Dendritic cell treated with granulocyte-macrophage colony-stimulating factor and Interleukin-4, amounts not matched to agents 40 ng/mL and 50 ng/mL, for 4 days (primary cell): ENCODE measurements around the gene PRRX2.

ENCODE experiments used
- H3K27ac Mint-ChIP-seq: one replicate; pipeline ENCODE4 v1.8.0; 2022; ENCODE audit warnings: mild to moderate bottlenecking, mixed read lengths
- H3K27me3 Mint-ChIP-seq: one replicate; pipeline ENCODE4 v1.8.0; 2022; ENCODE audit warnings: mild to moderate bottlenecking, mixed read lengths
- H3K36me3 Mint-ChIP-seq: one replicate; pipeline ENCODE4 v1.8.0; 2022; ENCODE audit warnings: low read depth, mixed read lengths
- H3K4me1 Mint-ChIP-seq: one replicate; pipeline ENCODE4 v1.8.0; 2022; ENCODE audit warnings: low read depth, mixed read lengths
- H3K4me3 Mint-ChIP-seq: one replicate; pipeline ENCODE4 v1.8.0; 2022; ENCODE audit warnings: mild to moderate bottlenecking, moderate library complexity, mixed read lengths
- H3K9me3 Mint-ChIP-seq: one replicate; pipeline ENCODE4 v1.8.0; 2022; ENCODE audit warnings: mixed read lengths
- intact Hi-C: fragments of 100-400 bp; cut with micrococcal nuclease; formaldehyde crosslinking; loops from one replicate; pipeline ENCODE4 v1.15.0; 2022

The PRRX2 gene

DNA sequence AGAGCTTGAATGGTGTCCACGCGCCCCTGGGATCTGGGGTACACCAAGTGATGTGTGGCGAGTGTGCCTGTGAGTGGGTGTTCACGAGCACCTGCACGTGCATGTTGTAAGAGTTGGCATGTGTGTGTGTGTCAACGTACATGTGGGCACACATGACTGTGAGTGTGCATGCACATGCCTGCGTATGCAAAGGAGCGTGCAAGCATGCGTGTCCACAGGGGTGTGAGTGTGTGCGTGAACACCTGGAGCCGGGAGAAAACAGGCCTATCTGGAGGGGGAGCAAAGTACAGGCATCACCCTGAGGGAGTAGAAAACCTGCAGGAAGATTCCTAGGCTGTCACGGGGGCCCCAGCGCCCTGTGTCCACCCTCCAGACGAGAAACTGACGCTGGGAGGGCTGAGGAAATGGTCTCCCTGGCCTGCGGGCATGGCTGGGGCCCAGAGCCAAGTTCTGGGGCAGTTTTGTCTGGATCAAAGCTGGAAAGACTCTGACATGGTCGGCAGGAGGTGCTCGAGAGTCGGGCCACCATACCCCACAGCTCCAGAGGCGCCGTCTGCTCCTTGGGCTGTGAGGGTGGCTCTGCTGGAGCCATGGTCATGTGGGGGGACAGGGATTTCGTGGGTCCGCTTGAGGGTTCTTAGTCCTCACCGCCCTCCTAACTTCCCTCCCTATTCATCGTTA, 55.6 kb downstream of the PRRX2 start:
- intact Hi-C loops = loop anchor here (10.0 kb wide), 1 partner anchor 76 kb away; the partner anchor contains the start of gene ASB6
- no peak overlapping the region for H3K4me3 Mint-ChIP-seq
- peaks cover 7% of the 10 kb centered on the region for H3K4me1 Mint-ChIP-seq
- H3K9me3 Mint-ChIP-seq = no peaks in the 10 kb centered on the region
- no peak overlapping the region for H3K27ac Mint-ChIP-seq
- H3K27me3 Mint-ChIP-seq = peaks cover 27% of the 10 kb centered on the region
- no peaks in the 10 kb centered on the region for H3K36me3 Mint-ChIP-seq

DNA sequence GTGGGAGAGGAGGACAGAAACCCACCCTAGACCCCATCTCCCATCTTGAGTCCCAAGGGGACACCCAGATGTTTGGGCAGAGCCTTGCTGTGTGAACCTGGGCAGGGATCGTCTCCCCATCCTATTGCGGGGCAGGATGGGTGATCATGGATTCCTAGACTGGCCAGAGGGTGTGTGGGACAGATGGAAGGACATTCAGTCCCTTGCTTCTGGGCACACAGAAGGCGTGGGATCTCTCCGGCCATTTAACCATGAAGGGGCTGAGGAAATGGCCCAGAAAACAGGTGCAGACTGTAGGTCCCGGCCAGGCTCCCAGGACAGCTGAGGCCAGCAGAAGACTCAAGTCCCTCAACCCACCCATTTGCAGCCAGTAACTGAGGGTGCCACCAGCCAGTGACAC, 57.5 kb downstream of the PRRX2 start:
- intact Hi-C loops = loop anchor here (10.0 kb wide), 1 partner anchor 78 kb away; the partner anchor contains the start of gene ASB6
- Mint-ChIP-seq H3K27me3 (peaks cover 33% of the 10 kb centered on the region), H3K4me3 (no peak overlapping the region), H3K9me3 (no peaks in the 10 kb centered on the region), H3K36me3 (no peaks in the 10 kb centered on the region), H3K4me1 (peaks cover 11% of the 10 kb centered on the region), H3K27ac (no peak overlapping the region)

DNA sequence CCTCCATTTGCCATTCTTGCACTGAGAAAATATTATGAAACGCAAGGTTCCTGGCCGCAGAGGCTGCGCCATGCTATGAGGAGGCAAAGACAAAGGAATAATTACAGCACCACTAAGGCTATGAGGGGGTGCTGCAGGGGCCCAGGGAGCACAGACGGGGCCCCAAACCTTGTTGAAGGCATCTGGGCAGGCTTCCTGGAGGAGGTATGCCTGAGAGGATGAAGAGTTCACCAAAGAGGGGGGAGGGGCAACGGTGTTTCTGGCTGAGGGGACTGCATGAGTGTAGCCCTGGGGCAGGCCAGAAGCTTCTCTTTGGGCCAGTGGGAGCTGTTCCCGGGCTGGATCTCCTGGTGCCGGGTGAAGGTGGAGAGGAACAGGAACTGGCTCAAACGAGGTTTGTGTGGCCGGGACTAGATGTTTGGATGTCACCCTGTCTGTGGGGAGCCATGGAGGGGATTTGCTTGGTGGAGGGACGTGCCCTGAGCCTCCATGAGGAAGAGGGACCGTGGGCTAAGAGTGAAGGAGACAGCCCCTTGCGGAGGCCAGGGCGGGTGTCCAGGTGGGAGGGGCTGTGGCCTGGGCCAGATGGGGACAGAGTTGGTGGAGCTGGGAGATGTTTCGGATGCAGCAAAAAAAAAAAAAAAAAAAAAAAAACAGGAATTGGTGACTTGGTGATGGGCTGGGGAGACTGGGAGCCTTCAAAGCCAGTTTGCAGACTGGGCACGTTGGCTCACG, 59.2 kb downstream of the PRRX2 start:
- Mint-ChIP-seq H3K36me3 (no peaks in the 10 kb centered on the region), H3K27me3 (peaks cover 37% of the 10 kb centered on the region), H3K4me1 (peaks cover 11% of the 10 kb centered on the region), H3K27ac (peak overlapping the region; percentile 10), H3K9me3 (no peaks in the 10 kb centered on the region), H3K4me3 (no peak overlapping the region)
- intact Hi-C loops = loop anchor here (10.0 kb wide), 1 partner anchor 80 kb away; the partner anchor contains the start of gene ASB6

DNA sequence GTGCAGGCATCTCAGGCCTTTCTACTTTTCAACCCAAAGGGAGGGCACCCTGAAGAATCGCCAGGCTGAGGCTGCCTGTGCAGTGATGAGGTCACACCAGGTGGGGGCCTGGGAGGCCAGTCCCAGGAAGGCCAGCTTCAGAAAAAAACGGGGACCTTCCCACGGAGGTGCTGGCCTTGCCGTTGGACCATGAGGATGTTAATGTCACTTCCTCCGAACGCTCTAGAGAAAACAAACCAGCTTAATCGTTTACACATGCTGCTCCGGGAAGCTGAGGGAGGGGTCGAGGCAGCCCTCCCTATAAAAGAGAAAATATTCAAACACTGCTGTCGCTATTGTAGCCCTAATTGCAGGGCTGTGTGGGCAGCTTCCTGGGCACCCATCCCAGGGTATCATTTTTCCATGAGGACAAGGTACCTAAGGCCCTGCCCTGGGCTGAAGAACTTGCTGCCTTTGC, 60.4 kb downstream of the PRRX2 start:
- no peaks in the 10 kb centered on the region for H3K9me3 Mint-ChIP-seq
- H3K27ac Mint-ChIP-seq = no peak overlapping the region
- peaks cover 11% of the 10 kb centered on the region for H3K4me1 Mint-ChIP-seq
- no peak overlapping the region for H3K4me3 Mint-ChIP-seq
- intact Hi-C loops = loop anchor here (2.0 to 10.0 kb wide), 2 partner anchors 57 to 81 kb away; partner anchors contain the start of gene ASB6
- peaks cover 39% of the 10 kb centered on the region for H3K27me3 Mint-ChIP-seq
- no peaks in the 10 kb centered on the region for H3K36me3 Mint-ChIP-seq

DNA sequence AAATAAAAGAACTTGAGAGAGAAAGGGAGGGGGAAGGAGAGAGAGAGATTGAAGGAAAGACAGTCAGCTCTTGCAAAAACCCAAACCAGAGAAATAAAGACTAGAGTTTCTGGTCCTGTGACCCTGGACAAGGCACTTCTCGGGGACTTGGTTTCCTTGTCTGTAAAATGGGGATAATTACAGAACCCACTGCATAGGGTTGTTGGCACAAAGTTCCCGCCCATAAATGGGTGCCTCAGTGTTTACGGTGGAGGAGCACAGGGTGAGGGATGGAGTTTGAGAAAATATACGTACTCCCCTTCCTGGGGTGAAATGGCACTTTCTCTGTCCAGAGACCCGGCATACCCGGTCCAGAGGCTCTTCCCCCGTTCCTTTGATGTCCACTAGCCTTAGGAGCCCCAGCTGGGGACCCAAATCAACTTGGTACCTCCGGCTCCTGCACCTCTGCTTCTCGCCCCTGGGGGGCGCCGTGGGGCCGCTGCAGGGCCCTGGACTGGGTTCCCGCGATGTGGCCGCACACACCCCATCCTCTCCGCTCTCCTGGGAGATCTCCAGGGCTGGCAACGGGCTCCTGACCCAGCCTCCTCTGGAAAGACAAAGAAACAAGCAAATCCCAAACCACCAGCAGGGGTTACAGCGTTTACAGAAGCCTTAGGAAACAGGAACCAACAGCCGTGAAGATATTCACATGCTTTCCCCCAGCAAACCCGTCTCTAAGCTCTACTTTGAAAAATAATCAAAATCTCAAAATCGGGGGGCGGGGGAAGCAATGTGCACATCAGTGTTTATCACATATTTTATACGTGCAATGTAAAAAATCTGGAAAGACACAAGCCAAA, 61.1 kb downstream of the PRRX2 start:
- peaks cover 43% of the 10 kb centered on the region for H3K27me3 Mint-ChIP-seq
- no peaks in the 10 kb centered on the region for H3K9me3 Mint-ChIP-seq
- intact Hi-C loops = loop anchor here (2.0 to 10.0 kb wide), 2 partner anchors 56 to 82 kb away; partner anchors contain the start of gene ASB6
- peaks cover 11% of the 10 kb centered on the region for H3K4me1 Mint-ChIP-seq
- H3K27ac Mint-ChIP-seq = no peak overlapping the region
- no peaks in the 10 kb centered on the region for H3K36me3 Mint-ChIP-seq
- peak overlapping the region; percentile 53 for H3K4me3 Mint-ChIP-seq

DNA sequence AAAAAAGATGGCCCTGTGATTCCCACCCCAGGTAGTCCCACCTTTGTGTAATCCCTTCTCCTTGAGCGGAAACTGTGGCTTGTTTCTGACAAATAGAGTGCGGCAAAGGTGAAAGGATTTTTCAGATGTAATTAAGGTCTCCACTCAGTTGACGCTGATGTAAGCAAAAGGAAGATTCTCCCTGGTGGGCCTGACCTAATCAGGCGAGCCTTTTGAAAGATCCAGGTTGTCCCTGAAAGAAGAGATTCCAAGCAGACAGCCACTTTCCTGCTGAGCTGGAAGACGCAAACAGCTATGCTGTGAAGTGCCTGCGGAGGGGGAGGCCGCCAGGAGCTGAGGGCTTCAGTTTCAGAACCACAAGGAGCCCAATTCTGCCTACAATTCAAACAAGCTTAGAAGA, 63.3 kb downstream of the PRRX2 start:
- H3K4me1 Mint-ChIP-seq = peaks cover 11% of the 10 kb centered on the region
- H3K27ac Mint-ChIP-seq = no peak overlapping the region
- H3K4me3 Mint-ChIP-seq = no peak overlapping the region
- H3K27me3 Mint-ChIP-seq = peaks cover 53% of the 10 kb centered on the region
- no peaks in the 10 kb centered on the region for H3K9me3 Mint-ChIP-seq
- H3K36me3 Mint-ChIP-seq = no peaks in the 10 kb centered on the region
- intact Hi-C loops = loop anchor here (10.0 kb wide), 1 partner anchor 84 kb away; the partner anchor contains the start of gene ASB6

DNA sequence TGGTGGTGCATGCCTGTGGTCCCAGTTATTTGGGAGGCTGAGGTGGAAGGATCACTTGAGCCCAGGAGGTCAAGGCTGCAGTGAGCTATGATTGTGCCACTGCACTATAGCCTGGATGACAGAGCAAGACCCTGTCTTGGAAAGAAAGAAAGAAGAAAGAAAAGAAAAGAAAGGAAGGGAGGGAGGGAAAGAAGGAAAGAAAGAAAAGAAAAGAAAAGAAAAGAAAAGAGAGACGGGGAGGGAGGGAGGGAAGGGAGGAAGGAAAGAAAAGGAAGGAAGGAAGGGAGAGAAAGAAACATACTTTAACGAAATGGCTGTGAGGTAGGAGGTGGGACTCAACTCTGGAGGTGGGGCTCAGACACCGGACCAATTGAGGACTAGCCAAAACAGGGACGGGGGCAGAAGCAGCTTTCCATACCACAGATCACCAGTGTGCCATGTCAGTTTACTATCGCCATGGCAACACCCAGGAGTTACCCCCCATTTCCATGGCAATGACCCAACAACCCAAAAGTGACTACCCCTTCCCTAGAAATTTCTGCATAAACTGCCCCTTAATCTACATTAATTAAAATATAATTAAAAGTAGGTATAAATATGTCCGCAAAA, 66.1 kb downstream of the PRRX2 start:
- Mint-ChIP-seq H3K9me3 (no peaks in the 10 kb centered on the region), H3K4me3 (no peak overlapping the region), H3K27ac (no peak overlapping the region), H3K36me3 (no peaks in the 10 kb centered on the region), H3K27me3 (peaks cover 58% of the 10 kb centered on the region), H3K4me1 (peaks cover 4% of the 10 kb centered on the region)
- intact Hi-C loops = no loop called here

DNA sequence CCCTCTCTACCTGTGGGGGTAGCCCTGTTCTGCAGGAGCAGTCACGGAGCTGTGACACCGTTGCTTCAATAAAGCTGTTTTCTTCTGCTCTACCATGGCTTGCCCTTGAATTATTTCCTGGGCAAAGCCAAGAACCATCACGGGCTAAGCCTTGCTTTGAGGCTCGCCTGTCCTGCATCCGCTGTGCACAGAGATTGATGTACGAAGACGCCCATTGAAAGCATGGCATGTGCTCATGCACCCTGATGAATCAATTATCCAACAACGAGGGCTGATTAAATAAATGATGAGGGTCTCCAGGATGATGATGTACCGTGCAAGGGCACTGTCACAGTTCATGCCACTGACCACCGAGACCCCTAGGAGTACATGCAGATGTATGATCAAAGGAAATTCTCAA, 66.7 kb downstream of the PRRX2 start:
- H3K4me1 Mint-ChIP-seq = peaks cover 3% of the 10 kb centered on the region
- H3K9me3 Mint-ChIP-seq = no peaks in the 10 kb centered on the region
- intact Hi-C loops = no loop called here
- H3K4me3 Mint-ChIP-seq = no peak overlapping the region
- H3K36me3 Mint-ChIP-seq = no peaks in the 10 kb centered on the region
- H3K27ac Mint-ChIP-seq = no peak overlapping the region
- H3K27me3 Mint-ChIP-seq = peaks cover 59% of the 10 kb centered on the region

DNA sequence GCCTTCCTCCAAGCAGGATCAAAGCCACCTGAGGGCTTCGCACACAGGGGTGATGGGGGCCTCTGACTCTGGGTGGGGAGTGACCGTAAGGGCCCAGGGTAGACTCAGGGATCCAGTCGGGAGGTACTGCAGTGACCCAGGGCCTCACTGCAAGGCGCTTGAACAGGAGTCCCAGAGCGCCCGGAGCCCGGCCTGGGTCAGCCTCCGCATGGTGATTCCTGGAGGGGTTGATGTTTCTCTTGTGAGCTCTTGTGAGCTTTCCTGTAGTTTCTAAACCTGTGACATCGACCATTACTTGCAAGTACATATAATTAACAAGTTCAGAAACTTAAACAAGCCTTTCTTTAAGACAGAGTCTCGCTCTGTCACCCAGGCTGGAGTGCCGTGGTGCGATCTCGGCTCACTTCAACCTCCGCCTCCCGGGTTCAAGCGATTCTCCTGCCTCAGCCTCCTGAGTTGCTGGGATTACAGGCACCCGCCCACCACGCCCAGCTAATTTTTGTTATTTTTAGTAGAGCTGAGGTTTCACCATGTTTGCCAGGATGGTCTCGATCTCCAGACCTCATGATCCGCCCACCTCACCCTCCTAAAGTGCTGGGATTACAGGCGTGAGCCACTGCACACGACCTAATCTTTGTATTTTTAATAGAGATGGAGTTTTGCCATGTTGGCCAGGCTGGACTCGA, 67.6 kb downstream of the PRRX2 start:
- H3K4me1 Mint-ChIP-seq = peaks cover 9% of the 10 kb centered on the region
- H3K4me3 Mint-ChIP-seq = no peak overlapping the region
- no peaks in the 10 kb centered on the region for H3K36me3 Mint-ChIP-seq
- no peaks in the 10 kb centered on the region for H3K9me3 Mint-ChIP-seq
- no peak overlapping the region for H3K27ac Mint-ChIP-seq
- intact Hi-C loops = no loop called here
- H3K27me3 Mint-ChIP-seq = peaks cover 62% of the 10 kb centered on the region

DNA sequence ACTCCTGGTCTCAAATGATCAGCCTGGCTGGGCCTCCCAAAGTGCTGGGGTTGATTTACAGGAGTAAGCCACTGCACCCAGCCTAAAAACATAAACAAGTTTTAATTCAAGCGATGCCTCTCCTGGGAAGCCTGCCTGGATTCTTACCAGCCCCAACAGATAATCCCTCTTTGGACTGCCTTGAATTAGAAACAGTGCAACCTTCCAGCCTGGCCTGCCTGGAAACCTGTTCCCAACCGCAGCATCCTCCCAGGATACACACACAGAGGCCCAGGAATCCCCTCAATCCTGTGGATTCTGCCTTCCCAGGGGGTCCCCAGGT, 68.1 kb downstream of the PRRX2 start:
- peaks cover 64% of the 10 kb centered on the region for H3K27me3 Mint-ChIP-seq
- H3K4me1 Mint-ChIP-seq = peaks cover 9% of the 10 kb centered on the region
- H3K27ac Mint-ChIP-seq = no peak overlapping the region
- no peaks in the 10 kb centered on the region for H3K9me3 Mint-ChIP-seq
- H3K36me3 Mint-ChIP-seq = no peaks in the 10 kb centered on the region
- intact Hi-C loops = no loop called here
- H3K4me3 Mint-ChIP-seq = no peak overlapping the region

DNA sequence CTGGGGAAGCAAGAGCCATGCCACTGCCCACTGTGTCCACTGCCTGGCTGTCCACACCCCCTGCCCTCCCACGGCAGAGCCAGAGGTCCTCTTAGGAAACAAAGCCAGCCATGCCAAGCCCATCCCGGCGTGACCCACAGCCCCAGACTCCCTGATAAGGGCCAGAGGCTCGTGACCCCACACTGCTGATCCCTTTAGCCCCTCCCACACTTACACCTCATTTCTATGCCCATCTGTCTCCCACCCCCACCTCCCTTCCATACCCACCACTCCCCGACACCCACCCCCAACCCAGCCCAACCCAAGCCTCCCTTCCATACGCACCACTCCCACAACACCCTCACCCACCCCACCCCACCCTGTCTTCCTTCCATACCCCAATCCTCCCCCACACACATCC, 70.1 kb downstream of the PRRX2 start:
- no peaks in the 10 kb centered on the region for H3K9me3 Mint-ChIP-seq

DNA sequence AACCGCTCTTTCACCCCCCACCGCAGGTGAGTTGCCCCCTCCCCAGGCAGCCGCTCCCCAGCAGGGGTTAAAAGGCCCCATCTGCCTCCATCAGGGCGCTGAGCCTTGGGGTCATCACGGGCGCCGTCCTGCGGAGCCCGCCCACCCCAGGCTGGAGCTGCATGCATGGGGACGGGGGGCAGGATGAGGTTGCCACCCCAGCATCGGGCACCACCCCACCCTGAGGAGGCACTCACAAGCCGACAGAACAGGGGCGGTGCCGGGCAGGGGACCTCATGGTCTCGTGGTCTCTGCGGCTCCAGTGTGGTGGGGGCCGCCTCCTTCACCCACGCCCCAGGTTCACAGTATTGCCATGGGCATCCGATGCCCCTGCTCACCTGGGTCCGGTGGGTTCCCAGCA, 70.9 kb downstream of the PRRX2 start:
- Mint-ChIP-seq H3K4me1 (peaks cover 9% of the 10 kb centered on the region), H3K27me3 (peaks cover 66% of the 10 kb centered on the region), H3K27ac (no peak overlapping the region), H3K9me3 (no peaks in the 10 kb centered on the region), H3K36me3 (no peaks in the 10 kb centered on the region), H3K4me3 (no peak overlapping the region)
- intact Hi-C loops = no loop called here

More for the DNA sequence above, 70.1 kb downstream of the PRRX2 start:
- H3K36me3 Mint-ChIP-seq = no peaks in the 10 kb centered on the region
- intact Hi-C loops = no loop called here
- H3K4me3 Mint-ChIP-seq = no peak overlapping the region
- peaks cover 9% of the 10 kb centered on the region for H3K4me1 Mint-ChIP-seq
- no peak overlapping the region for H3K27ac Mint-ChIP-seq
- H3K27me3 Mint-ChIP-seq = peaks cover 62% of the 10 kb centered on the region
